ENCODE results near the gene DSCAML1.

Gene DSCAML1

GRCh38 chr11:117629891-117630538 lies 167.0 kb downstream of the DSCAML1 start:
- ChIA-PET CTCF (interaction anchor here (1.0 kb wide), 1 partner anchor 179 kb away, joined by 3 read pairs; no protein-coding TSS in a partner anchor), POLR2A (no interaction called here)
- Histone ChIP-seq H3K27me3 (replicated peaks in 2 of 5; ENCODE audit: control insufficient read depth in 4 of 5, insufficient read depth in 5 of 5, low read length in 4 of 5) (peaks cover 0 to 3% (median 0%) of the 10 kb centered on the region in 5 experiments), H3K4me1 (ENCODE audit: control extremely low read depth in 1 of 4, control insufficient read depth in 4 of 4, insufficient read depth in 4 of 4, low read length in 3 of 4) (no peaks in the 10 kb centered on the region), H3K36me3 (ENCODE audit: control insufficient read depth in 4 of 4, insufficient read depth in 4 of 4, low read length in 3 of 4) (no peaks in the 10 kb centered on the region), H3K27ac (ENCODE audit: insufficient read depth in 1 of 2, low read depth in 1 of 2, low read length in 2 of 2, poor library complexity in 1 of 2, severe bottlenecking in 2 of 2) (no peak overlapping the region), H3K4me3 (ENCODE audit: control insufficient read depth in 1 of 7, extremely low read depth in 1 of 7, insufficient read depth in 4 of 7, low read depth in 2 of 7, low read length in 6 of 7) (no peak overlapping the region), H3K9me3 (ENCODE audit: control extremely low read depth in 1 of 5, control insufficient read depth in 4 of 5, insufficient read depth in 2 of 5, low read depth in 1 of 5, low read length in 4 of 5) (no peaks in the 10 kb centered on the region)
- 100% methylated on average over 3 of the region's 9 CpGs for WGBS (ENCODE audit: insufficient coverage)
- DNase-seq: no peak

- ChIA-PET POLR2A (no interaction called here), CTCF (interaction anchor here (1.0 kb wide), 1 partner anchor 180 kb away, joined by 3 read pairs; no protein-coding TSS in a partner anchor)
- no peaks in the 10 kb centered on the region for H3K36me3 ChIP-seq (ENCODE audit: control insufficient read depth in 4 of 4, insufficient read depth in 4 of 4, low read length in 3 of 4)
- H3K9me3 ChIP-seq (ENCODE audit: control extremely low read depth in 1 of 5, control insufficient read depth in 4 of 5, insufficient read depth in 2 of 5, low read depth in 1 of 5, low read length in 4 of 5): no peaks in the 10 kb centered on the region
- H3K27ac ChIP-seq (ENCODE audit: insufficient read depth in 1 of 2, low read depth in 1 of 2, low read length in 2 of 2, poor library complexity in 1 of 2, severe bottlenecking in 2 of 2): no peak overlapping the region
- no peak for DNase-seq
- H3K4me1 ChIP-seq (ENCODE audit: control extremely low read depth in 1 of 4, control insufficient read depth in 4 of 4, insufficient read depth in 4 of 4, low read length in 3 of 4): no peaks in the 10 kb centered on the region
- H3K27me3 ChIP-seq (replicated peaks in 2 of 5; ENCODE audit: control insufficient read depth in 4 of 5, insufficient read depth in 5 of 5, low read length in 4 of 5): peaks cover 0 to 4% (median 0%) of the 10 kb centered on the region in 5 experiments
- no peak overlapping the region for H3K4me3 ChIP-seq (ENCODE audit: control insufficient read depth in 1 of 7, extremely low read depth in 1 of 7, insufficient read depth in 4 of 7, low read depth in 2 of 7, low read length in 6 of 7)
- WGBS (ENCODE audit: insufficient coverage): 92% methylated on average over 6 of the region's 6 CpGs
Measured at GRCh38 chr11:117629146-117629545, 167.9 kb downstream of the DSCAML1 start.

GRCh38 chr11:117627259-117627658 lies 169.8 kb downstream of the DSCAML1 start:
- Histone ChIP-seq H3K27ac (ENCODE audit: insufficient read depth in 1 of 2, low read depth in 1 of 2, low read length in 2 of 2, poor library complexity in 1 of 2, severe bottlenecking in 2 of 2) (no peak overlapping the region), H3K36me3 (ENCODE audit: control insufficient read depth in 4 of 4, insufficient read depth in 4 of 4, low read length in 3 of 4) (no peaks in the 10 kb centered on the region), H3K27me3 (replicated peaks in 2 of 5; ENCODE audit: control insufficient read depth in 4 of 5, insufficient read depth in 5 of 5, low read length in 4 of 5) (peaks cover 0 to 2% (median 0%) of the 10 kb centered on the region in 5 experiments), H3K9me3 (ENCODE audit: control extremely low read depth in 1 of 5, control insufficient read depth in 4 of 5, insufficient read depth in 2 of 5, low read depth in 1 of 5, low read length in 4 of 5) (peaks cover 0 to 4% (median 0%) of the 10 kb centered on the region in 5 experiments), H3K4me1 (ENCODE audit: control extremely low read depth in 1 of 4, control insufficient read depth in 4 of 4, insufficient read depth in 4 of 4, low read length in 3 of 4) (no peaks in the 10 kb centered on the region), H3K4me3 (ENCODE audit: control insufficient read depth in 1 of 7, extremely low read depth in 1 of 7, insufficient read depth in 4 of 7, low read depth in 2 of 7, low read length in 6 of 7) (no peak overlapping the region)
- no peak for DNase-seq
- CTCF ChIA-PET: interaction anchor here (1.2 kb wide), 1 partner anchor 46 kb away, joined by 3 read pairs; no protein-coding TSS in a partner anchor
- POLR2A ChIA-PET: no interaction called here
- 93% methylated on average over 11 of the region's 13 CpGs for WGBS (ENCODE audit: insufficient coverage)

GRCh38 chr11:117626576-117626975 lies 170.4 kb downstream of the DSCAML1 start:
- peaks cover 0 to 5% (median 2%) of the 10 kb centered on the region in 5 experiments for H3K9me3 ChIP-seq (ENCODE audit: control extremely low read depth in 1 of 5, control insufficient read depth in 4 of 5, insufficient read depth in 2 of 5, low read depth in 1 of 5, low read length in 4 of 5)
- no peaks in the 10 kb centered on the region for H3K4me1 ChIP-seq (ENCODE audit: control extremely low read depth in 1 of 4, control insufficient read depth in 4 of 4, insufficient read depth in 4 of 4, low read length in 3 of 4)
- POLR2A ChIA-PET: no interaction called here
- CTCF ChIA-PET: no interaction called here
- no peaks in the 10 kb centered on the region for H3K36me3 ChIP-seq (ENCODE audit: control insufficient read depth in 4 of 4, insufficient read depth in 4 of 4, low read length in 3 of 4)
- peaks cover 0 to 2% (median 0%) of the 10 kb centered on the region in 5 experiments for H3K27me3 ChIP-seq (replicated peaks in 2 of 5; ENCODE audit: control insufficient read depth in 4 of 5, insufficient read depth in 5 of 5, low read length in 4 of 5)
- H3K4me3 ChIP-seq (ENCODE audit: control insufficient read depth in 1 of 7, extremely low read depth in 1 of 7, insufficient read depth in 4 of 7, low read depth in 2 of 7, low read length in 6 of 7): no peak overlapping the region
- WGBS (ENCODE audit: insufficient coverage): 98% methylated on average over 5 of the region's 9 CpGs
- H3K27ac ChIP-seq (ENCODE audit: insufficient read depth in 1 of 2, low read depth in 1 of 2, low read length in 2 of 2, poor library complexity in 1 of 2, severe bottlenecking in 2 of 2): no peak overlapping the region
- DNase-seq: no peak

- no peaks in the 10 kb centered on the region for H3K4me1 ChIP-seq (ENCODE audit: control extremely low read depth in 1 of 4, control insufficient read depth in 4 of 4, insufficient read depth in 4 of 4, low read length in 3 of 4)
- no peak overlapping the region for H3K27ac ChIP-seq (ENCODE audit: insufficient read depth in 1 of 2, low read depth in 1 of 2, low read length in 2 of 2, poor library complexity in 1 of 2, severe bottlenecking in 2 of 2)
- 100% methylated on average over 2 of the region's 4 CpGs for WGBS (ENCODE audit: insufficient coverage)
- H3K9me3 ChIP-seq (ENCODE audit: control extremely low read depth in 1 of 5, control insufficient read depth in 4 of 5, insufficient read depth in 2 of 5, low read depth in 1 of 5, low read length in 4 of 5): peaks cover 0 to 9% (median 3%) of the 10 kb centered on the region in 5 experiments
- H3K27me3 ChIP-seq (replicated peaks in 2 of 5; ENCODE audit: control insufficient read depth in 4 of 5, insufficient read depth in 5 of 5, low read length in 4 of 5): peaks cover 0 to 2% (median 0%) of the 10 kb centered on the region in 5 experiments
- POLR2A ChIA-PET: no interaction called here
- H3K36me3 ChIP-seq (ENCODE audit: control insufficient read depth in 4 of 4, insufficient read depth in 4 of 4, low read length in 3 of 4): no peaks in the 10 kb centered on the region
- no peak for DNase-seq
- H3K4me3 ChIP-seq (ENCODE audit: control insufficient read depth in 1 of 7, extremely low read depth in 1 of 7, insufficient read depth in 4 of 7, low read depth in 2 of 7, low read length in 6 of 7): no peak overlapping the region
- CTCF ChIA-PET: no interaction called here
Measured at GRCh38 chr11:117625237-117625636, 171.8 kb downstream of the DSCAML1 start.

- Histone ChIP-seq H3K4me1 (ENCODE audit: control extremely low read depth in 1 of 4, control insufficient read depth in 4 of 4, insufficient read depth in 4 of 4, low read length in 3 of 4) (no peaks in the 10 kb centered on the region), H3K27ac (ENCODE audit: insufficient read depth in 1 of 2, low read depth in 1 of 2, low read length in 2 of 2, poor library complexity in 1 of 2, severe bottlenecking in 2 of 2) (no peak overlapping the region), H3K27me3 (replicated peaks in 2 of 5; ENCODE audit: control insufficient read depth in 4 of 5, insufficient read depth in 5 of 5, low read length in 4 of 5) (peaks cover 0 to 2% (median 0%) of the 10 kb centered on the region in 5 experiments), H3K9me3 (ENCODE audit: control extremely low read depth in 1 of 5, control insufficient read depth in 4 of 5, insufficient read depth in 2 of 5, low read depth in 1 of 5, low read length in 4 of 5) (peaks cover 0 to 9% (median 3%) of the 10 kb centered on the region in 5 experiments), H3K36me3 (ENCODE audit: control insufficient read depth in 4 of 4, insufficient read depth in 4 of 4, low read length in 3 of 4) (no peaks in the 10 kb centered on the region), H3K4me3 (ENCODE audit: control insufficient read depth in 1 of 7, extremely low read depth in 1 of 7, insufficient read depth in 4 of 7, low read depth in 2 of 7, low read length in 6 of 7) (no peak overlapping the region)
- ChIA-PET CTCF (no interaction called here), POLR2A (no interaction called here)
- WGBS (ENCODE audit: insufficient coverage): 100% methylated on average over 2 of the region's 2 CpGs
- no peak for DNase-seq
Measured at GRCh38 chr11:117623831-117624271, 173.2 kb downstream of the DSCAML1 start.

- H3K36me3 ChIP-seq (ENCODE audit: control insufficient read depth in 4 of 4, insufficient read depth in 4 of 4, low read length in 3 of 4): no peaks in the 10 kb centered on the region
Measured at GRCh38 chr11:117621226-117621625, 175.8 kb downstream of the DSCAML1 start.

More at GRCh38 chr11:117621226-117621625, 175.8 kb downstream of the DSCAML1 start:
- no peaks in the 10 kb centered on the region for H3K4me1 ChIP-seq (ENCODE audit: control extremely low read depth in 1 of 4, control insufficient read depth in 4 of 4, insufficient read depth in 4 of 4, low read length in 3 of 4)
- peaks cover 0 to 2% (median 0%) of the 10 kb centered on the region in 5 experiments for H3K27me3 ChIP-seq (replicated peaks in 2 of 5; ENCODE audit: control insufficient read depth in 4 of 5, insufficient read depth in 5 of 5, low read length in 4 of 5)
- H3K4me3 ChIP-seq (ENCODE audit: control insufficient read depth in 1 of 7, extremely low read depth in 1 of 7, insufficient read depth in 4 of 7, low read depth in 2 of 7, low read length in 6 of 7): no peak overlapping the region
- no peak overlapping the region for H3K27ac ChIP-seq (ENCODE audit: insufficient read depth in 1 of 2, low read depth in 1 of 2, low read length in 2 of 2, poor library complexity in 1 of 2, severe bottlenecking in 2 of 2)
- ChIA-PET POLR2A (no interaction called here), CTCF (interaction anchor here (0.7 to 2.0 kb wide), 3 partner anchors 10 to 169 kb away, joined by 3 to 4 read pairs (median 3); no protein-coding TSS in a partner anchor)
- DNase-seq: peak in 2 of 3 donors; percentile 13 to 20
- peaks cover 0 to 9% (median 3%) of the 10 kb centered on the region in 5 experiments for H3K9me3 ChIP-seq (ENCODE audit: control extremely low read depth in 1 of 5, control insufficient read depth in 4 of 5, insufficient read depth in 2 of 5, low read depth in 1 of 5, low read length in 4 of 5)

Data from common myeloid progenitor, CD34-positive (primary cell).